GM12874 (cell line): ENCODE data around the gene BCAS3.

ENCODE experiments used
- CTCF ChIP-seq: IDR thresholded peaks from 2 replicates; pipeline ENCODE4 v1.5.1; 2011; ENCODE audit warnings: low read depth, mild to moderate bottlenecking, control low read depth, low read length, moderate library complexity; ENCODE audit not compliant: insufficient read depth

The BCAS3 gene

GRCh38 chr17:61324950-61325349 is 647.3 kb downstream of the BCAS3 start:
- no peak for TF ChIP-seq CTCF

- TF ChIP-seq CTCF: no peak
These were observed 647.9 kb downstream of the BCAS3 start for GRCh38 chr17:61325382-61326073.

GRCh38 chr17:61326330-61326729 is 648.7 kb downstream of the BCAS3 start:
- TF ChIP-seq CTCF: no peak

- no peak for TF ChIP-seq CTCF
These were observed 650.7 kb downstream of the BCAS3 start for GRCh38 chr17:61328351-61328750.

- TF ChIP-seq CTCF: no peak
These were observed 652.8 kb downstream of the BCAS3 start for GRCh38 chr17:61330174-61331150.

- TF ChIP-seq CTCF: no peak
These were observed 653.5 kb downstream of the BCAS3 start for GRCh38 chr17:61331178-61331577.

GRCh38 chr17:61331886-61332285 is 654.2 kb downstream of the BCAS3 start:
- TF ChIP-seq CTCF: no peak
